ENCODE measurements around the gene MLEC. TPM values are rescaled to one million over a fixed set of nuclear protein-coding genes. Genes with fewer than 3 reads are reported as not detected.

Gene MLEC
- total RNA-seq, 2 donors from 2014 or later = 116 to 124 TPM

DNA sequence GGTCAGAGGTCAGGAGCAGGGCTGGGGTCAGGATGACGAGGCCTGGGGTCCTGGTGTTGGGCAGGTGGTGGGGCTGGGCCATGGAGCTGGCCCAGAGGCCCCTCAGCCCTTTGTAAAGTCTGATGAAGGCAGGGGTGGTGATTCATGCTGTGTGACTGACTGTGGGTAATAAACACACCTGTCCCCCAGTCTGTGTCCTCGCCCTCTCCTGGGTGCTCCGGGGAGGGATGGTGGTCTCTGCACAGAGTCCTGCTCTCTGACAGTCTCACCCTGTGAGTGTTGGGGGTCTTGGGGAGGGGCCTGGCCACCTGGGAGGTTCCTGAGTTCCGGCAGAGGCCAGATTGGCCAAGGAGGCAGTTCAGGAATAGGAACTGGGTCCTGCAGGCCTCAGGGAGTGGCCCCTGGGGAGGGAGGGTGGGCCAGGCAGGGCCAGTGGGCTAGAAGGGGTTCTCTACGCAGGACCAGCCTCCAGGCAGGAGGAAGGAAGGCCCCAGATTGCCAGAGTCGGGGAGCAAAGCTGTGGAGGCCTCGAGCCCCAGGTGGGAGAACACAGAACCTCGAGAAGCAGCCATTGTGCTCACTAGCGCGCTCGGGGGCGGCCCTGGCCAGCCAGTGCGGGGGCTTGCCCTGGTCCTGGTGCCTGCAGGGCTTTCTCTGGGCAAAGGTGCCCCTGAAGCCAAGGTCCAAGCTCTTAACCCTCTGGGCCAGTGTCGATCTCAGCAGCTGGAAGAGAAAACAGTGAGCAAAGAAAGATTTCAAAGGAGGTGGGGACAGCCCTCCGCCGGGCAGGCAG lies 53.1 kb downstream of the MLEC start:
- DNase-seq (ENCODE audit: low spot score) = no peak
- no peak overlapping the region for H3K4me3 ChIP-seq

GRCh38 chr12:120740871-120741270 lies 53.9 kb downstream of the MLEC start:
- Histone ChIP-seq H3K27me3 (replicated peaks; ENCODE audit: insufficient read depth) (no peaks in the 10 kb centered on the region), H3K27ac (no peak overlapping the region), H3K4me1 (replicated peaks) (no peaks in the 10 kb centered on the region), H3K9me3 (no peaks in the 10 kb centered on the region), H3K36me3 (no peaks in the 10 kb centered on the region), H3K4me3 (no peak overlapping the region)
- WGBS = 86% methylated on average over 8 of the region's 15 CpGs
- no peak for DNase-seq (ENCODE audit: low spot score)
- no peak for TF ChIP-seq POLR2AphosphoS5 (IDR thresholded peaks at IDR 0.05)
- TF ChIP-seq POLR2A (IDR thresholded peaks at IDR 0.05) = no peak
- TF ChIP-seq, protein P1, sequence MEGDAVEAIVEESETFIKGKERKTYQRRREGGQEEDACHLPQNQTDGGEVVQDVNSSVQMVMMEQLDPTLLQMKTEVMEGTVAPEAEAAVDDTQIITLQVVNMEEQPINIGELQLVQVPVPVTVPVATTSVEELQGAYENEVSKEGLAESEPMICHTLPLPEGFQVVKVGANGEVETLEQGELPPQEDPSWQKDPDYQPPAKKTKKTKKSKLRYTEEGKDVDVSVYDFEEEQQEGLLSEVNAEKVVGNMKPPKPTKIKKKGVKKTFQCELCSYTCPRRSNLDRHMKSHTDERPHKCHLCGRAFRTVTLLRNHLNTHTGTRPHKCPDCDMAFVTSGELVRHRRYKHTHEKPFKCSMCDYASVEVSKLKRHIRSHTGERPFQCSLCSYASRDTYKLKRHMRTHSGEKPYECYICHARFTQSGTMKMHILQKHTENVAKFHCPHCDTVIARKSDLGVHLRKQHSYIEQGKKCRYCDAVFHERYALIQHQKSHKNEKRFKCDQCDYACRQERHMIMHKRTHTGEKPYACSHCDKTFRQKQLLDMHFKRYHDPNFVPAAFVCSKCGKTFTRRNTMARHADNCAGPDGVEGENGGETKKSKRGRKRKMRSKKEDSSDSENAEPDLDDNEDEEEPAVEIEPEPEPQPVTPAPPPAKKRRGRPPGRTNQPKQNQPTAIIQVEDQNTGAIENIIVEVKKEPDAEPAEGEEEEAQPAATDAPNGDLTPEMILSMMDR (IDR thresholded peaks at IDR 0.05) = no peak
- intact Hi-C loops (cut with DNase I) = loop anchor here (5.0 kb wide), 1 partner anchor 211 kb away; no protein-coding TSS in a partner anchor

More for the DNA sequence above, 53.1 kb downstream of the MLEC start:
- intact Hi-C loops (cut with DNase I) = loop anchor here (5.0 kb wide), 1 partner anchor 212 kb away; no protein-coding TSS in a partner anchor
- Histone ChIP-seq H3K9me3 (no peaks in the 10 kb centered on the region), H3K4me1 (replicated peaks) (no peaks in the 10 kb centered on the region), H3K36me3 (no peaks in the 10 kb centered on the region), H3K27ac (no peak overlapping the region), H3K27me3 (replicated peaks; ENCODE audit: insufficient read depth) (no peaks in the 10 kb centered on the region)
- TF ChIP-seq POLR2A (IDR thresholded peaks at IDR 0.05) (no peak), POLR2AphosphoS5 (IDR thresholded peaks at IDR 0.05) (no peak)
- TF ChIP-seq, protein P1 (IDR thresholded peaks at IDR 0.05) = no peak
- 77% methylated on average over 16 of the region's 16 CpGs for WGBS

GRCh38 chr12:120741476-120742421 lies 54.8 kb downstream of the MLEC start:
- no peaks in the 10 kb centered on the region for H3K4me1 ChIP-seq (replicated peaks)
- no peak overlapping the region for H3K27ac ChIP-seq
- no peaks in the 10 kb centered on the region for H3K36me3 ChIP-seq
- TF ChIP-seq, protein P1 (IDR thresholded peaks at IDR 0.05) = no peak
- TF ChIP-seq POLR2A (IDR thresholded peaks at IDR 0.05) (no peak), POLR2AphosphoS5 (IDR thresholded peaks at IDR 0.05) (no peak)
- intact Hi-C loops (cut with DNase I) = loop anchor here (5.0 kb wide), 1 partner anchor 211 kb away; no protein-coding TSS in a partner anchor
- WGBS = 77% methylated on average over 30 of the region's 33 CpGs
- H3K9me3 ChIP-seq = no peaks in the 10 kb centered on the region
- no peak overlapping the region for H3K4me3 ChIP-seq
- DNase-seq (ENCODE audit: low spot score) = no peak
- no peaks in the 10 kb centered on the region for H3K27me3 ChIP-seq (replicated peaks; ENCODE audit: insufficient read depth)

DNA sequence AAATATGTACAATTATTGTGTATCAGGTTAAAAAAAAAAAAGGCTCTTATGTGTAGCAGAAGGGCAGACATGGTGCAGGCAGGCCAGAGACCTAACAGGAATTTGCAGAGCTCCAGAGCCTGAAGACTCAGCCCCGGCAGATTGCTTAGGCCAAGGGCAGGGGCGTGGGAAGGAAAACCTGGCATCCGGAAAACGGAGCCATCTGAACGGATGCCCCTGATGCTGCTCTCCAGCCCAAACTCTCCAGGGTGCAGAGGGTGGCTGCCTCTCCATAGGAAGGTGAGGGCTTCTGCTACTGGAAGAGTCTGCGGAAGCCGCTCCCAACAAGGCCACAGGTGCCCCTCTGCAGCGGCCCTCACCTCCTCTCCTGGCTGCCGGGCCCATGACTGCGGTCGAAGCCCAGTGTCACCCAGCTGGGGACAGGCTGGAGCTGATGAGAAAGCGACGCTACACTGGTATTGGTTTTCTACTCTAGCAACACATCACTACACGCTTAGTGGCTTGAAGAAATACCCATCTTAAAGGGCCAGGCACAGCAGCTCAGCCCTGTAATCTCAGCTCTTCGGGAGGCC lies 58.1 kb downstream of the MLEC start:
- whole genome bisulfite sequencing = 92% methylated on average over 13 of the region's 15 CpGs
- intact Hi-C loops (cut with DNase I) = loop anchor here (5.0 kb wide), 1 partner anchor 207 kb away; no protein-coding TSS in a partner anchor
- Histone ChIP-seq H3K27me3 (replicated peaks; ENCODE audit: insufficient read depth) (no peaks in the 10 kb centered on the region), H3K9me3 (no peaks in the 10 kb centered on the region), H3K27ac (no peak overlapping the region), H3K4me1 (replicated peaks) (no peaks in the 10 kb centered on the region), H3K36me3 (no peaks in the 10 kb centered on the region), H3K4me3 (no peak overlapping the region)
- TF ChIP-seq, protein P1 (IDR thresholded peaks at IDR 0.05) = no peak
- TF ChIP-seq POLR2AphosphoS5 (IDR thresholded peaks at IDR 0.05) = no peak
- TF ChIP-seq POLR2A (IDR thresholded peaks at IDR 0.05) = no peak
- DNase-seq (ENCODE audit: low spot score) = no peak

All from prostate gland (tissue), 2 donors.